Neural cell (in vitro differentiated cells): ENCODE measurements around the gene RBM33. TPM values are rescaled to one million over a fixed set of nuclear protein-coding genes. Genes with fewer than 3 reads are reported as not detected.
A peak's percentile ranks its signal among the peaks of the same experiment; 100 is the strongest.

Experiments used
- H2AFZ ChIP-seq: fragments of 200-600, 300-800 bp; sonication (generic), shearing (Covaris generic); 2 replicates; pipeline ENCODE4 v1.6.0; 2014; ENCODE audit warnings: low read depth, mild to moderate bottlenecking, antibody characterized with exemption, low read length, moderate library complexity
- H3F3A ChIP-seq: fragments of 200-600 bp; shearing (Covaris generic); 2 replicates; pipeline ENCODE4 v1.6.1; 2016; ENCODE audit warnings: mild to moderate bottlenecking, moderate library complexity, mixed read lengths, antibody characterized with exemption, low read length; ENCODE audit not compliant: insufficient read depth, poor library complexity, severe bottlenecking
- H3K27ac ChIP-seq: fragments of 200-600, 300-800 bp; sonication (generic), shearing (Covaris generic); 2 replicates; pipeline ENCODE4 v1.5.1; 2014; ENCODE audit warnings: mild to moderate bottlenecking, low read length, moderate library complexity
- H3K27me3 ChIP-seq: fragments of 300-800, 200-600 bp; sonication (generic), shearing (Covaris generic); 2 replicates; pipeline ENCODE4 v1.6.0; 2014; ENCODE audit warnings: mild to moderate bottlenecking, low read depth, low read length, moderate library complexity; ENCODE audit not compliant: insufficient read depth
- H3K36me3 ChIP-seq: fragments of 300-800, 200-600 bp; sonication (generic), shearing (Covaris generic); 2 replicates; pipeline ENCODE4 v1.5.1; 2014; ENCODE audit warnings: mild to moderate bottlenecking, antibody characterized with exemption, low read length, moderate library complexity; ENCODE audit not compliant: insufficient read depth
- H3K4me2 ChIP-seq: fragments of 300-800, 200-600 bp; sonication (generic), shearing (Covaris generic); 2 replicates; pipeline ENCODE4 v1.6.0; 2014; ENCODE audit warnings: mild to moderate bottlenecking, low read length
- H3K4me3 ChIP-seq: fragments of 300-800, 200-600 bp; sonication (generic), shearing (Covaris generic); 2 replicates; pipeline ENCODE4 v1.5.1; 2014; ENCODE audit warnings: mild to moderate bottlenecking, low read length, moderate library complexity
- H3K79me2 ChIP-seq: fragments of 200-600 bp; shearing (Covaris generic); replicated peaks from 2 replicates; pipeline ENCODE4 v1.6.0; 2014; ENCODE audit warnings: mild to moderate bottlenecking, low read length, moderate library complexity; ENCODE audit not compliant: insufficient read depth
- H3K9ac ChIP-seq: fragments of 300-800, 200-600 bp; sonication (generic), shearing (Covaris generic); 2 replicates; pipeline ENCODE4 v1.6.1; 2016; ENCODE audit warnings: mild to moderate bottlenecking, low read length, mixed read lengths
- H3K9me2 ChIP-seq: fragments of 200-600 bp; shearing (Covaris generic); 2 replicates; pipeline ENCODE4 v1.6.1; 2016; ENCODE audit warnings: mild to moderate bottlenecking, low read length, mixed read lengths; ENCODE audit not compliant: insufficient read depth
- H3K9me3 ChIP-seq: fragments of 200-600, 300-800 bp; sonication (generic), shearing (Covaris generic); 2 replicates; pipeline ENCODE4 v1.6.1; 2016; ENCODE audit warnings: mild to moderate bottlenecking, mixed run types, low read length, moderate library complexity, mixed read lengths
- H4K20me1 ChIP-seq: fragments of 200-600 bp; shearing (Covaris generic); 2 replicates; pipeline ENCODE4 v1.6.1; 2016; ENCODE audit warnings: mild to moderate bottlenecking, mixed run types; ENCODE audit not compliant: insufficient read depth
- CTCF ChIP-seq: fragments of 450-650 bp; IDR thresholded peaks from 2 replicates; pipeline ENCODE4 v1.5.1; 2014; ENCODE audit warnings: antibody characterized with exemption, mild to moderate bottlenecking, moderate library complexity; ENCODE audit not compliant: poor library complexity, severe bottlenecking
- EP300 ChIP-seq: fragments of 450-650 bp; conservative IDR thresholded peaks from 2 replicates; pipeline ENCODE4 v1.6.1; 2014; ENCODE audit warnings: antibody characterized with exemption, mild to moderate bottlenecking, moderate library complexity; ENCODE audit not compliant: poor library complexity, severe bottlenecking
- EZH2 ChIP-seq: fragments of 200-600, 300-800 bp; shearing (Covaris generic), sonication (generic); IDR thresholded peaks from 2 replicates; pipeline ENCODE4 v1.6.1; 2014; ENCODE audit warnings: antibody characterized with exemption, low read length, borderline replicate concordance, mild to moderate bottlenecking; ENCODE audit not compliant: insufficient read depth, poor library complexity, severe bottlenecking
- MXI1 ChIP-seq: fragments of 450-650 bp; conservative IDR thresholded peaks from 2 replicates; pipeline ENCODE4 v1.6.1; 2014; ENCODE audit warnings: antibody characterized with exemption, mild to moderate bottlenecking; ENCODE audit not compliant: poor library complexity, severe bottlenecking
- POLR2AphosphoS5 ChIP-seq: IDR thresholded peaks from 2 replicates; pipeline ENCODE4 v1.6.1; 2012
- RAD21 ChIP-seq: fragments of 450-650 bp; conservative IDR thresholded peaks from 2 replicates; pipeline ENCODE4 v1.6.1; 2014; ENCODE audit warnings: antibody characterized with exemption, mild to moderate bottlenecking, moderate library complexity
- REST ChIP-seq: IDR thresholded peaks from 2 replicates; pipeline ENCODE4 v1.6.1; 2012; ENCODE audit warnings: borderline replicate concordance
- SMC3 ChIP-seq: fragments of 450-650 bp; conservative IDR thresholded peaks from 2 replicates; pipeline ENCODE4 v1.6.1; 2014; ENCODE audit warnings: antibody characterized with exemption, mild to moderate bottlenecking, moderate library complexity; ENCODE audit not compliant: poor library complexity
- TAF1 ChIP-seq: IDR thresholded peaks from 2 replicates; pipeline ENCODE4 v1.6.1; 2012; ENCODE audit warnings: low read depth
- polyA plus RNA-seq: library from polyadenylated mRNA; depleted of rRNA; stranded (reverse); fragments of >200 nt; gene quantifications from 2 replicates; pipeline ENCODE4 v1.2.3, GENCODE V29; 2014

RBM33 gene
- polyA plus RNA-seq, 1 donor from 2014 or later = 53.2 TPM

- Histone ChIP-seq H3K9ac (no peak overlapping the region), H2AFZ (no peak overlapping the region), H3K4me2 (no peak overlapping the region), H3K79me2 (no peaks in the 10 kb centered on the region), H3K9me3 (no peaks in the 10 kb centered on the region), H4K20me1 (no peaks in the 10 kb centered on the region), H3K36me3 (no peaks in the 10 kb centered on the region), H3K27me3 (peaks cover 88% of the 10 kb centered on the region), H3F3A (no peaks in the 10 kb centered on the region), H3K27ac (no peak overlapping the region), H3K9me2 (no peaks in the 10 kb centered on the region), H3K4me3 (no peak overlapping the region)
- TF ChIP-seq EP300 = no peak
- no peak for TF ChIP-seq MXI1
- no peak for TF ChIP-seq POLR2AphosphoS5
- TF ChIP-seq REST = no peak
- no peak for TF ChIP-seq CTCF
- no peak for TF ChIP-seq SMC3
- TF ChIP-seq EZH2 = no peak
- TF ChIP-seq TAF1 = no peak
Observed at GRCh38 chr7:155802291-155802690, 157.8 kb downstream of the RBM33 start.

- no peaks in the 10 kb centered on the region for H3K9me2 ChIP-seq
- no peak overlapping the region for H3K27ac ChIP-seq
- H3K36me3 ChIP-seq = no peaks in the 10 kb centered on the region
- no peaks in the 10 kb centered on the region for H4K20me1 ChIP-seq
- H3K9me3 ChIP-seq = no peaks in the 10 kb centered on the region
- no peak overlapping the region for H2AFZ ChIP-seq
- H3K4me2 ChIP-seq = no peak overlapping the region
- H3K79me2 ChIP-seq = no peaks in the 10 kb centered on the region
- H3K4me3 ChIP-seq = peak overlapping the region; percentile 57
- no peaks in the 10 kb centered on the region for H3F3A ChIP-seq
- peaks cover 95% of the 10 kb centered on the region for H3K27me3 ChIP-seq
- TF ChIP-seq CTCF = no peak
- TF ChIP-seq SMC3 = no peak
- TF ChIP-seq EZH2 = no peak
- TF ChIP-seq POLR2AphosphoS5 = no peak
- TF ChIP-seq MXI1 = no peak
- TF ChIP-seq EP300 = no peak
- no peak for TF ChIP-seq TAF1
- no peak for TF ChIP-seq REST
- TF ChIP-seq RAD21 = no peak
- H3K9ac ChIP-seq = no peak overlapping the region
Observed at GRCh38 chr7:155802906-155803417, 158.5 kb downstream of the RBM33 start.
